DMS53 treated with DMSO at 0.1 percent for 48 hours (cell line): ENCODE data around the gene LRRC8D.

ENCODE experiments used
- DNase-seq: peaks from one replicate; lab custom pipeline; 2025; ENCODE audit not compliant: unreplicated experiment; lab: John Stamatoyannopoulos, UW

LRRC8D gene

GRCh38 chr1:89953131-89953626 lies 132.3 kb downstream of the LRRC8D start:
- DNase-seq, result no peak

GRCh38 chr1:89953929-89954328 lies 133.1 kb downstream of the LRRC8D start:
- DNase-seq, result no peak

- no peak for DNase-seq
These were observed 133.6 kb downstream of the LRRC8D start for GRCh38 chr1:89954401-89954800.

- DNase-seq, result no peak
These were observed 134.7 kb downstream of the LRRC8D start for GRCh38 chr1:89955311-89956205.

GRCh38 chr1:89957107-89957506 lies 136.3 kb downstream of the LRRC8D start:
- no peak for DNase-seq

GRCh38 chr1:89958851-89959654 lies 138.2 kb downstream of the LRRC8D start:
- no peak for DNase-seq

GRCh38 chr1:89959719-89960118 lies 138.9 kb downstream of the LRRC8D start:
- DNase-seq, result no peak

GRCh38 chr1:89962024-89962741 lies 141.4 kb downstream of the LRRC8D start:
- no peak for DNase-seq

GRCh38 chr1:89962742-89963075 lies 141.9 kb downstream of the LRRC8D start:
- no peak for DNase-seq

- no peak for DNase-seq
These were observed 144.4 kb downstream of the LRRC8D start for GRCh38 chr1:89965193-89965768.

GRCh38 chr1:89966656-89967055 lies 145.8 kb downstream of the LRRC8D start:
- DNase-seq, result no peak

- no peak for DNase-seq
These were observed 150.8 kb downstream of the LRRC8D start for GRCh38 chr1:89971600-89971999.

- DNase-seq, result no peak
These were observed 151.2 kb downstream of the LRRC8D start for GRCh38 chr1:89972024-89972423.

- DNase-seq, result no peak
These were observed 152.8 kb downstream of the LRRC8D start for GRCh38 chr1:89973471-89974127.

GRCh38 chr1:89974256-89974655 lies 153.4 kb downstream of the LRRC8D start:
- DNase-seq, result no peak

- DNase-seq, result no peak
These were observed 154.1 kb downstream of the LRRC8D start for GRCh38 chr1:89974696-89975470.

GRCh38 chr1:89975540-89976125 lies 154.8 kb downstream of the LRRC8D start:
- DNase-seq, result no peak

- no peak for DNase-seq
These were observed 157.9 kb downstream of the LRRC8D start for GRCh38 chr1:89978755-89979154.

- DNase-seq, result no peak
These were observed 159.8 kb downstream of the LRRC8D start for GRCh38 chr1:89980605-89981004.
